HEK293 (cell line): ENCODE results near the gene ZNF8.
A peak's percentile ranks its signal among the peaks of the same experiment; 100 is the strongest.

ENCODE experiments used
- CTCF ChIP-seq: fragments of 450-650 bp; formaldehyde crosslinking; IDR thresholded peaks from 2 replicates; pipeline ENCODE4 v1.5.1; 2016; ENCODE audit warnings: missing biosample characterization, missing genetic modification characterization
- HOXA7 ChIP-seq: sonication (generic); formaldehyde crosslinking; IDR thresholded peaks from 2 replicates; pipeline ENCODE4 v1.8.1; 2022; ENCODE audit warnings: missing genetic modification reagents, borderline replicate concordance
- INSM2 ChIP-seq: fragments of 450-650 bp; formaldehyde crosslinking; IDR thresholded peaks from 2 replicates; pipeline ENCODE4 v1.5.1; 2016; ENCODE audit warnings: missing biosample characterization, missing genetic modification characterization
- SCRT1 ChIP-seq: fragments of 450-650 bp; formaldehyde crosslinking; IDR thresholded peaks from 2 replicates; pipeline ENCODE4 v1.5.1; 2016; ENCODE audit warnings: missing biosample characterization, missing genetic modification characterization, borderline replicate concordance
- SP3 ChIP-seq: fragments of 450-650 bp; formaldehyde crosslinking; IDR thresholded peaks from 2 replicates; pipeline ENCODE4 v1.5.1; 2016; ENCODE audit warnings: missing biosample characterization, missing genetic modification characterization
- ZBTB11 ChIP-seq: fragments of 450-650 bp; formaldehyde crosslinking; conservative IDR thresholded peaks from 2 replicates; pipeline ENCODE4 v1.5.1; 2016; ENCODE audit warnings: low read depth, missing biosample characterization, missing genetic modification characterization
- ZFP69B ChIP-seq: fragments of 450-650 bp; formaldehyde crosslinking; IDR thresholded peaks from 2 replicates; pipeline ENCODE4 v1.5.1; 2016; ENCODE audit warnings: missing biosample characterization, missing genetic modification characterization
- ZNF140 ChIP-seq: fragments of 450-650 bp; formaldehyde crosslinking; IDR thresholded peaks from 2 replicates; pipeline ENCODE4 v1.5.1; 2016; ENCODE audit warnings: missing biosample characterization, missing genetic modification characterization
- ZNF184 ChIP-seq: fragments of 450-650 bp; IDR thresholded peaks from 2 replicates; pipeline ENCODE4 v1.5.1; 2018; ENCODE audit warnings: missing biosample characterization, mild to moderate bottlenecking, missing genetic modification characterization
- ZNF2 ChIP-seq: fragments of 450-650 bp; formaldehyde crosslinking; IDR thresholded peaks from 2 replicates; pipeline ENCODE4 v1.5.1; 2016; ENCODE audit warnings: missing biosample characterization, missing genetic modification characterization
- ZNF23 ChIP-seq: fragments of 450-650 bp; formaldehyde crosslinking; IDR thresholded peaks from 2 replicates; pipeline ENCODE4 v1.5.1; 2016; ENCODE audit warnings: missing biosample characterization, missing genetic modification characterization, borderline replicate concordance
- ZNF335 ChIP-seq: fragments of 450-650 bp; formaldehyde crosslinking; conservative IDR thresholded peaks from 2 replicates; pipeline ENCODE4 v1.5.1; 2016; ENCODE audit warnings: missing biosample characterization, missing genetic modification characterization
- ZNF350 ChIP-seq: fragments of 450-650 bp; formaldehyde crosslinking; IDR thresholded peaks from 2 replicates; pipeline ENCODE4 v1.5.0; 2017; ENCODE audit warnings: missing biosample characterization, mild to moderate bottlenecking, missing genetic modification characterization
- ZNF473 ChIP-seq: fragments of 450-650 bp; formaldehyde crosslinking; IDR thresholded peaks from 2 replicates; pipeline ENCODE4 v1.5.1; 2017; ENCODE audit warnings: missing biosample characterization, missing genetic modification characterization
- ZNF501 ChIP-seq: fragments of 450-650 bp; formaldehyde crosslinking; IDR thresholded peaks from 2 replicates; pipeline ENCODE4 v1.5.1; 2016; ENCODE audit warnings: missing biosample characterization, missing genetic modification characterization
- ZNF510 ChIP-seq: fragments of 450-650 bp; formaldehyde crosslinking; IDR thresholded peaks from 2 replicates; pipeline ENCODE4 v1.5.1; 2018; ENCODE audit warnings: mild to moderate bottlenecking, missing genetic modification characterization, missing biosample characterization; ENCODE audit not compliant: insufficient replicate concordance
- ZNF513 ChIP-seq: fragments of 450-650 bp; IDR thresholded peaks from 2 replicates; pipeline ENCODE4 v1.5.1; 2018; ENCODE audit warnings: missing biosample characterization, missing genetic modification characterization
- ZNF514 ChIP-seq: fragments of 450-650 bp; formaldehyde crosslinking; IDR thresholded peaks from 2 replicates; pipeline ENCODE4 v1.5.1; 2016; ENCODE audit warnings: missing biosample characterization, missing genetic modification characterization
- ZNF560 ChIP-seq: fragments of 450-650 bp; formaldehyde crosslinking; IDR thresholded peaks from 2 replicates; pipeline ENCODE4 v1.5.1; 2017; ENCODE audit warnings: missing biosample characterization, missing genetic modification characterization, borderline replicate concordance
- ZNF600 ChIP-seq: fragments of 450-650 bp; formaldehyde crosslinking; IDR thresholded peaks from 2 replicates; pipeline ENCODE4 v1.5.1; 2016; ENCODE audit warnings: missing biosample characterization, missing genetic modification characterization
- ZNF626 ChIP-seq: fragments of 450-650 bp; sonication (Bioruptor Pico); formaldehyde crosslinking; IDR thresholded peaks from 2 replicates; pipeline ENCODE4 v1.5.1; 2018; ENCODE audit warnings: missing biosample characterization, missing genetic modification characterization, inconsistent platforms
- ZNF639 ChIP-seq: fragments of 450-650 bp; formaldehyde crosslinking; IDR thresholded peaks from 2 replicates; pipeline ENCODE4 v1.5.1; 2016; ENCODE audit warnings: missing biosample characterization, missing genetic modification characterization
- ZNF654 ChIP-seq: fragments of 450-650 bp; formaldehyde crosslinking; IDR thresholded peaks from 2 replicates; pipeline ENCODE4 v1.5.1; 2016; ENCODE audit warnings: low read depth, missing biosample characterization, missing genetic modification characterization
- ZNF664 ChIP-seq: fragments of 450-650 bp; formaldehyde crosslinking; IDR thresholded peaks from 2 replicates; pipeline ENCODE4 v1.5.1; 2016; ENCODE audit warnings: missing biosample characterization, missing genetic modification characterization
- ZNF670 ChIP-seq: fragments of 450-650 bp; formaldehyde crosslinking; IDR thresholded peaks from 2 replicates; pipeline ENCODE4 v1.5.1; 2016; ENCODE audit warnings: missing biosample characterization, missing genetic modification characterization, low read depth
- ZNF76 ChIP-seq: fragments of 450-650 bp; formaldehyde crosslinking; IDR thresholded peaks from 2 replicates; pipeline ENCODE4; 2016; ENCODE audit warnings: low read depth, missing biosample characterization, missing genetic modification characterization, borderline replicate concordance
- ZNF785 ChIP-seq: fragments of 450-650 bp; formaldehyde crosslinking; IDR thresholded peaks from 2 replicates; pipeline ENCODE4 v1.5.1; 2016; ENCODE audit warnings: missing biosample characterization, missing genetic modification characterization
- ZNF792 ChIP-seq: fragments of 450-650 bp; formaldehyde crosslinking; IDR thresholded peaks from 2 replicates; pipeline ENCODE4 v1.5.1; 2016; ENCODE audit warnings: missing biosample characterization, missing genetic modification characterization
- ZSCAN16 ChIP-seq: fragments of 450-650 bp; formaldehyde crosslinking; IDR thresholded peaks from 2 replicates; pipeline ENCODE4 v1.5.1; 2016; ENCODE audit warnings: missing biosample characterization, missing genetic modification characterization
- ZSCAN23 ChIP-seq: fragments of 450-650 bp; formaldehyde crosslinking; IDR thresholded peaks from 2 replicates; pipeline ENCODE4 v1.5.1; 2016; ENCODE audit warnings: missing biosample characterization, missing genetic modification characterization
- ZXDB ChIP-seq: fragments of 450-650 bp; formaldehyde crosslinking; IDR thresholded peaks from 2 replicates; pipeline ENCODE4 v1.5.1; 2016; ENCODE audit warnings: missing biosample characterization, missing genetic modification characterization

Gene ZNF8

GRCh38 chr19:58279042-58279924, 528 bp downstream of the ZNF8 start (continued):
- peak; percentile 9; the same call in 1 of the 2 replicates for TF ChIP-seq ZNF513
- no peak for TF ChIP-seq ZNF350 (tag by site-specific recombination)
- no peak for TF ChIP-seq ZBTB11 (tag by site-specific recombination)
- TF ChIP-seq ZNF2 (tag by site-specific recombination): no peak
- no peak for TF ChIP-seq ZNF670 (tag by site-specific recombination)
- TF ChIP-seq ZNF335: peak; percentile 91
- TF ChIP-seq ZNF473 (tag by site-specific recombination): no peak
- no peak for TF ChIP-seq ZNF654 (tag by site-specific recombination)
- no peak; the same call in 1 of the 2 replicates for TF ChIP-seq ZNF76 (tag by site-specific recombination)
- no peak; the same call in 1 of the 2 replicates for TF ChIP-seq ZXDB (tag by site-specific recombination)
- no peak for TF ChIP-seq ZNF140 (tag by site-specific recombination)
- TF ChIP-seq ZNF626 (tag by site-specific recombination): no peak
- TF ChIP-seq HOXA7: no peak
- no peak for TF ChIP-seq SCRT1 (tag by site-specific recombination)
- TF ChIP-seq ZNF23 (tag by site-specific recombination): no peak
- no peak for TF ChIP-seq SP3
- no peak for TF ChIP-seq ZNF785 (tag by site-specific recombination)
- TF ChIP-seq ZNF514 (tag by site-specific recombination): no peak
- TF ChIP-seq ZNF510 (tag by site-specific recombination): no peak
- TF ChIP-seq ZNF501 (tag by site-specific recombination): no peak; the same call in 1 of the 2 replicates
- no peak for TF ChIP-seq ZNF560
- TF ChIP-seq ZNF600: no peak
- TF ChIP-seq ZNF792 (tag by site-specific recombination): no peak
- TF ChIP-seq ZNF639: no peak
- TF ChIP-seq ZSCAN16 (tag by site-specific recombination): no peak
- no peak for TF ChIP-seq ZSCAN23
- TF ChIP-seq ZFP69B: no peak
- no peak for TF ChIP-seq CTCF (tag by site-specific recombination)
- TF ChIP-seq INSM2 (tag by site-specific recombination): no peak
- no peak for TF ChIP-seq ZNF184 (tag by site-specific recombination)
- TF ChIP-seq ZNF664 (tag by site-specific recombination): no peak
